HepG2 (cell line): ENCODE data around the gene PLSCR5. TPM values are rescaled to one million over a fixed set of nuclear protein-coding genes. Genes with fewer than 3 reads are reported as not detected.

Experiments
- ATAC-seq: fragments of 200-7000 bp; cut with Tn5 transposase; 3 replicates; pipeline ENCODE4 v1.9.1; 2020; ENCODE audit warnings: mild to moderate bottlenecking, moderate library complexity
- BruUV-seq: library from RNA; stranded (reverse); fragments of 400-500 nt; replicated peaks from 2 replicates; lab custom pipeline; 2021; lab: Mats Ljungman, UMichigan
- CTCF ChIA-PET: fragments of 300-600 bp; formaldehyde crosslinking; extraction: SDS; loops from one replicate; lab custom pipeline; 2021; ENCODE audit warnings: low total read pairs, inconsistent platforms, low intra/inter-chr PET ratio; lab: Yijun Ruan, JAX
- POLR2A ChIA-PET: fragments of 350-600 bp; sonication (Branson Sonifier 250); formaldehyde crosslinking; loops from one replicate; lab custom pipeline; 2020; ENCODE audit warnings: antibody characterized with exemption, inconsistent platforms; lab: Yijun Ruan, JAX
- DNase-seq: peaks from one replicate; pipeline ENCODE4 v3.0.0-alpha.2; 2015; ENCODE audit warnings: low spot score
- FAIRE-seq: peaks from 3 replicates; lab custom pipeline; 2011; peaks lifted over from hg19 to GRCh38; lab: Jason Lieb, UNC
- H2AFZ ChIP-seq: one replicate; pipeline ENCODE4 v1.6.1; 2011; ENCODE audit warnings: low read length, inconsistent platforms
- H3K27ac ChIP-seq: fragments of 300-600 bp; 3 replicates; pipeline ENCODE4 v1.8.0; 2011; ENCODE audit warnings: mixed run types, mild to moderate bottlenecking, mixed read lengths, low read length, inconsistent platforms; ENCODE audit not compliant: insufficient read depth; ENCODE audit errors: extremely low read length
- H3K27me3 ChIP-seq, 2 experiments: fragments of 200-600 bp in 1 of 2; 2 replicates in 1 of 2; 3 replicates in 1 of 2; pipeline versions ENCODE4 v1.6.0 to v1.8.0; 2011; ENCODE audit warnings: low read length in 2 of 2, mild to moderate bottlenecking in 2 of 2, moderate library complexity in 2 of 2, inconsistent platforms in 1 of 2; ENCODE audit not compliant: insufficient read depth in 2 of 2, control insufficient read depth in 1 of 2
- H3K36me3 ChIP-seq, 2 experiments: fragments of 200-600 bp in 1 of 2; replicated peaks in 1 of 2; 2 replicates in 1 of 2; 3 replicates in 1 of 2; pipeline versions ENCODE4 v1.5.1 to v1.8.0; 2011; ENCODE audit warnings: low read length in 2 of 2, inconsistent platforms in 1 of 2; ENCODE audit not compliant: insufficient read depth in 2 of 2, control insufficient read depth in 1 of 2
- H3K4me1 ChIP-seq: 2 replicates; pipeline ENCODE4 v1.5.1; 2012; ENCODE audit warnings: low read length, inconsistent platforms; ENCODE audit not compliant: insufficient read depth
- H3K4me2 ChIP-seq: 2 replicates; pipeline ENCODE4 v1.6.0; 2011; ENCODE audit warnings: low read depth, low read length, inconsistent platforms
- H3K4me3 ChIP-seq, 3 experiments: fragments of 200-600 bp in 1 of 3; sonication (generic), shearing (Covaris generic) in 1 of 3; replicated peaks in 1 of 3; 2 replicates each; pipeline ENCODE4 v1.5.1; 2011 to 2016; ENCODE audit warnings: low read length in 3 of 3, inconsistent platforms in 2 of 3, low read depth in 2 of 3, mild to moderate bottlenecking in 2 of 3, control low read depth in 1 of 3, mixed read lengths in 1 of 3; ENCODE audit not compliant: insufficient read depth in 1 of 3
- H3K79me2 ChIP-seq: one replicate; pipeline ENCODE4 v1.6.1; 2011; ENCODE audit warnings: low read length, inconsistent platforms; ENCODE audit not compliant: insufficient read depth
- H3K9ac ChIP-seq: 2 replicates; pipeline ENCODE4 v1.6.0; 2011; ENCODE audit warnings: mild to moderate bottlenecking, low read depth, low read length, inconsistent platforms; ENCODE audit not compliant: insufficient read depth
- H3K9me3 ChIP-seq: 2 replicates; pipeline ENCODE4 v1.5.1; 2012; ENCODE audit warnings: mild to moderate bottlenecking, low read length
- H4K20me1 ChIP-seq: 2 replicates; pipeline ENCODE4 v1.6.0; 2011; ENCODE audit warnings: inconsistent platforms, mild to moderate bottlenecking, low read length, moderate library complexity; ENCODE audit not compliant: insufficient read depth
- ELF4 ChIP-seq: sonication (generic); formaldehyde crosslinking; IDR thresholded peaks from 2 replicates; pipeline ENCODE4 v1.5.0; 2020; ENCODE audit warnings: missing genetic modification reagents, mild to moderate bottlenecking, moderate library complexity, borderline replicate concordance
- KLF9 ChIP-seq: IDR thresholded peaks from 2 replicates; pipeline ENCODE4 v1.6.1; 2016; ENCODE audit warnings: low read depth
- NR2F6 ChIP-seq, 2 experiments: IDR thresholded peaks; 2 replicates each; pipeline ENCODE4 v1.6.1; 2016; ENCODE audit warnings: antibody characterized with exemption in 1 of 2, mild to moderate bottlenecking in 1 of 2
- RARG ChIP-seq: sonication (generic); formaldehyde crosslinking; IDR thresholded peaks from 2 replicates; pipeline ENCODE4 v1.4.0; 2020; ENCODE audit warnings: low read depth, mild to moderate bottlenecking, missing genetic modification reagents
- REXO4 ChIP-seq: sonication (generic); formaldehyde crosslinking; IDR thresholded peaks from 2 replicates; pipeline ENCODE4 v1.8.0; 2022; ENCODE audit warnings: missing genetic modification reagents, mild to moderate bottlenecking, borderline replicate concordance
- SOX13 ChIP-seq, 3 experiments: fragments of 450-650 bp in 1 of 3; sonication (generic) in 1 of 3; formaldehyde crosslinking in 1 of 3; IDR thresholded peaks in 2 of 3; conservative IDR thresholded peaks in 1 of 3; 2 replicates each; pipeline versions ENCODE4 v1.5.0 to v1.6.1; 2016 to 2020; ENCODE audit warnings: antibody characterized with exemption in 1 of 3, mild to moderate bottlenecking in 1 of 3, missing compliant biosample characterization in 1 of 3, missing genetic modification reagents in 1 of 3, moderate library complexity in 1 of 3
- ZBTB49 ChIP-seq: sonication (generic); formaldehyde crosslinking; IDR thresholded peaks from 2 replicates; pipeline ENCODE4 v1.4.0; 2020; ENCODE audit warnings: missing genetic modification reagents, borderline replicate concordance
- ZNF30 ChIP-seq: sonication (generic); formaldehyde crosslinking; IDR thresholded peaks from 2 replicates; pipeline ENCODE4 v1.5.0; 2020; ENCODE audit warnings: mild to moderate bottlenecking, missing genetic modification reagents
- ZNF605 ChIP-seq: sonication (generic); formaldehyde crosslinking; IDR thresholded peaks from 2 replicates; pipeline ENCODE4 v1.8.0; 2022; ENCODE audit warnings: mild to moderate bottlenecking, missing genetic modification reagents
- ZNF607 ChIP-seq: sonication (generic); formaldehyde crosslinking; IDR thresholded peaks from 2 replicates; pipeline ENCODE4 v1.5.1; 2020; ENCODE audit warnings: missing genetic modification reagents, mild to moderate bottlenecking, borderline replicate concordance
- ZNF7 ChIP-seq: IDR thresholded peaks from 2 replicates; pipeline ENCODE4 v1.6.1; 2016; ENCODE audit warnings: missing biosample characterization, missing genetic modification reagents
- ZNF883 ChIP-seq: sonication (generic); formaldehyde crosslinking; IDR thresholded peaks from 2 replicates; pipeline ENCODE4 v1.5.1; 2020; ENCODE audit warnings: mild to moderate bottlenecking, missing genetic modification reagents; ENCODE audit errors: not compliant biosample characterization
- WGBS: methylation state at CpG from one replicate; pipeline ENCODE4 v1.1.6; 2017; ENCODE audit warnings: low lambda C conversion rate; 5-methylcytosine and 5-hydroxymethylcytosine counted together
- in situ Hi-C: cut with HindIII; loops from 2 replicates; pipeline ENCODE4 v1.10.0; 2017; ENCODE audit warnings: low pct_unique_long_range_greater_than_20kb; ENCODE audit not compliant: extremely low pct_ligation_motif_present
- intact Hi-C: fragments of 100-400 bp; cut with micrococcal nuclease; formaldehyde crosslinking; loops from one replicate; pipeline ENCODE4 v1.10.0; 2022; ENCODE audit not compliant: unreplicated experiment
- polyA plus RNA-seq, 8 experiments: library from polyadenylated mRNA; depleted of rRNA in 3 of 8; stranded (reverse) in 7 of 8; unstranded in 1 of 8; fragments of >200 nt; fragmentation: Illumina TruSeq in 4 of 8; extraction: Trizol in 4 of 8; gene quantifications; 2 replicates each; pipeline versions ENCODE4 v1.2.1 to v1.2.3, GENCODE V29; 2011 to 2016; ENCODE audit warnings: low read depth in 4 of 8, missing spikeins in 1 of 8, mixed read lengths in 1 of 8; ENCODE audit not compliant: insufficient read depth in 1 of 8
- total RNA-seq, 5 experiments: library from RNA; depleted of rRNA; stranded (reverse); fragments of >200 nt; fragmentation: Illumina TruSeq; extraction: Trizol; gene quantifications; 2 replicates each; pipeline ENCODE4 v1.2.3, GENCODE V29; 2016; ENCODE audit warnings: low read depth in 1 of 5
- TF ChIP-seq, protein P1 (sequence below): sonication (generic); formaldehyde crosslinking; IDR thresholded peaks from 2 replicates; pipeline ENCODE4 v1.5.1; 2020; ENCODE audit warnings: missing genetic modification reagents, mild to moderate bottlenecking, borderline replicate concordance

The PLSCR5 gene
- total and polyA plus RNA-seq, 2 of the 13 experiments (the other 11 are each of a cell fraction or from before 2014, with no cell fraction given): 0.50 TPM; not detected in 1

GRCh38 chr3:146558781-146559180 lies 46.4 kb downstream of the PLSCR5 start:
- POLR2A ChIA-PET: no interaction called here
- Histone ChIP-seq H3K4me2 (no peak overlapping the region), H2AFZ (no peak overlapping the region), H3K79me2 (no peaks in the 10 kb centered on the region), H3K27me3 (peaks cover 0 to 4% of the 10 kb centered on the region in 2 experiments; a peak in 1 of 5 replicates), H3K9ac (no peak overlapping the region), H3K4me3 (no peak overlapping the region), H4K20me1 (no peaks in the 10 kb centered on the region), H3K36me3 (no peaks in the 10 kb centered on the region), H3K27ac (no peak overlapping the region), H3K4me1 (no peaks in the 10 kb centered on the region), H3K9me3 (no peaks in the 10 kb centered on the region)
- FAIRE-seq (no peak), DNase-seq (no peak), ATAC-seq (no peak)
- in situ Hi-C loops (no loop called here), intact Hi-C loops (no loop called here)
- CTCF ChIA-PET: no interaction called here
- no TSS peak for BruUV-seq
- no peak for TF ChIP-seq ZNF607 (CRISPR knock-in tag)
- no peak for TF ChIP-seq ZNF7 (CRISPR knock-in tag)
- no peak for TF ChIP-seq RARG (CRISPR knock-in tag)
- no peak for TF ChIP-seq ZNF883 (CRISPR knock-in tag)
- no peak for TF ChIP-seq ZNF30 (CRISPR knock-in tag)
- TF ChIP-seq ZBTB49 (CRISPR knock-in tag): no peak
- TF ChIP-seq ELF4 (CRISPR knock-in tag): no peak
- no peak for TF ChIP-seq NR2F6 (IDR thresholded peaks at IDR 0.05)
- no peak for TF ChIP-seq NR2F6 (CRISPR knock-in tag; IDR thresholded peaks at IDR 0.05)
- no peak for TF ChIP-seq ZNF605 (CRISPR knock-in tag)
- no peak for TF ChIP-seq REXO4 (CRISPR knock-in tag)
- no peak for TF ChIP-seq KLF9
- TF ChIP-seq, protein P1, sequence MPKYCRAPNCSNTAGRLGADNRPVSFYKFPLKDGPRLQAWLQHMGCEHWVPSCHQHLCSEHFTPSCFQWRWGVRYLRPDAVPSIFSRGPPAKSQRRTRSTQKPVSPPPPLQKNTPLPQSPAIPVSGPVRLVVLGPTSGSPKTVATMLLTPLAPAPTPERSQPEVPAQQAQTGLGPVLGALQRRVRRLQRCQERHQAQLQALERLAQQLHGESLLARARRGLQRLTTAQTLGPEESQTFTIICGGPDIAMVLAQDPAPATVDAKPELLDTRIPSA (CRISPR knock-in tag): no peak
- no peak for TF ChIP-seq SOX13 (IDR thresholded peaks at IDR 0.05)
- no peak for TF ChIP-seq SOX13 (CRISPR knock-in tag; conservative IDR thresholded peaks at IDR 0.05 in 1 of 2, IDR thresholded peaks at IDR 0.05 in 1 of 2)
- 2% methylated on average over 2 of the region's 2 CpGs for WGBS
